Activated CD4-positive, CD25-positive, alpha-beta regulatory T cell treated with anti-CD3 and anti-CD28 coated beads, Interleukin-2, amount 50 U/mL, for 16 hours (primary cell): ENCODE data around the gene HOXB7.

Experiments used
- DNase-seq: peaks from one replicate; pipeline ENCODE4 v3.0.0-alpha.2; 2020; ENCODE audit warnings: low read depth, low spot score

HOXB7 gene

DNA sequence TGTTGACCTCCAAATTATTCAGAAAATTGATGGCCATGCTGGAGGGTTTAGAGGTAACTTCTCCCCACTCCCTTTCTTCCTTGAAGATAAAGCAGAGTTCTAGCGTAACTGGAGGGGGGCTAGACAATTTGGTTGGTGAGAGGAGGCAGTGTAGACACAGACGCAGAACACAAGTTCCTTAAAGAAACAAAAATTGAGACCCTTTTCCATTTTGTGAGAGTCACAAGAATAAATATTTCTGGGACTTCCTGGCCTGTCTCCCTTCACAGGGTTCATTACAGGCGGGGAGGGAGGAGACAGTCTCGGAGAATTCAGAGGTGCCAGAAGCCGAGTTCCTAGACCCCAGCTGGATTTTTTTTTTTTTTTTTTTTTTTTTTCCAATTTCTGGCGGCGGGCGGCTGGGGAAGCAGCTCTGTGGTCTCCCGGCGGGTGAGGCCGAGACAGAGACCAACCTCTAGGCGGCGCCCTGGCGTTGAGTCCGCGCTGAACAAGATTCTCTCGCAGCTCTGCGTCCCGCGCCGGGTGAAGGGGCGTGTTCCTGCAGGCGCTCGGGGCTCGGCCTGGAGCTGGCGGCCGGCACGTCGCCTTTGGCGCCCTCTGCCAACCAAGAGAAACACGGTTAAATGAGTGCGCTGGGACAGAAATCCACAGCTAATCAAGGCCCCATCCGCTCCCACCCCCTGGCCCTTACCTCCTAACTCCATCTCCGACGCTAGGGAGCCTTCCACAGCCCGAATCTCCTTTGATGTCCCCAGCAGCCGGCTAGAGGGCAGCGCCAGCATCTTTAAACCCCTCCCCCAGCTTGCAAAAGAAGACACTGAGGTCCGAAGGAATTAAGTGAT, 25.6 kb upstream of the HOXB7 start:
- DNase-seq: peak; percentile 32

DNA sequence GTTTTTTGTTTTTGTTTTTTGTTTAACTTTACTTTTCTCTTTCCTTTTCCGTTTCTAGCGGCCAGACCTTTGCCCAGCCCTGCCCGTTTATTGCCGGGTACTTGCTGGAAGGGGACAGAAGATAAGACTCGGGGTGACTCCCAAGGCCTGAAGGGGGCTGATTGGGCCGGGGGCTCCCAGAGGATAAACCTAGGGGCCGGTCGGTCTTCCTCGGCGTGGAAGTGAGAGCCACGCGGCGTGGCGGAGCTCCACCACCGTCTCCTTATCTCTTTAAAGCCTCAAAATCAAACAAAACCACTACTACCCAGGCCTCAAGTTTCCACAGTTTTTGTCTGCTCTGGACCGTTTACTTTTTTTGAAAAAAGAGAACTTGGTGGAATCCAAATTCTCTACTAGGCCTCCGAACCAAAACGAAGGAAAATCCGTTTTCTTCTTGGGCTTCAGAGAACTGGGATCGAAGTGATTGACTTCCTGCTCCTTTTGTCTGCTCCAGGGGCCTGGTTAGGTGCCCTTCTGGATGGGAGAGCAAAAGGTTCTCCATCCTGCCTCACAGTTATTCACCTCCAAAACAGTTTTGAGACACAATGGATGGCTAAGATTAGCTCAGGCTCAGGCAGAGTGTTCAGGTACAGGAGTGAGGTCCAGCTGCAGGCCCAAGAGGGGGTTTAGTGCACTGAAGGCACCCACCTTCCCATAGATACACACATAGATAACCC, 23.8 kb upstream of the HOXB7 start:
- DNase-seq: no peak

DNA sequence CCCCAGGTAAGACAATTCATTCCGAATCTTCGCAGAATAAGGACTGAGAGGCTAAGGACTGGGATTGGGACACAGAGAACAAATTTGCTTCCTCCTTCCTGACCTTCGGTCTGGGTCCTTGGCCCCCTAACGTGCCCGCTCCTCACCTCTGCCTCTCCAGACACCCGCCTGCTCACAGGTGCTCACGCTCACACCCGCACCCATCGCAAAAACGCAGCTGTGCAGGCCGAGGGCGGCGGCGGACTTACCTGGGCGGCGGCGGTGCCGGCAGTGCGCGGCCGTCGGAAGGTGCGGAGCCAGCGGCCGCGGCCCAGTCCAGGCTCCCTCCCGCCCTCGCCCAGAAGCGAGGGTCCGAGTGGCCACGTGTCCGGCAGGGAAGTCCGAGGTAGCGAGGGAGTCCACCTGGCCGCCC, 22.5 kb upstream of the HOXB7 start:
- DNase-seq: no peak

DNA sequence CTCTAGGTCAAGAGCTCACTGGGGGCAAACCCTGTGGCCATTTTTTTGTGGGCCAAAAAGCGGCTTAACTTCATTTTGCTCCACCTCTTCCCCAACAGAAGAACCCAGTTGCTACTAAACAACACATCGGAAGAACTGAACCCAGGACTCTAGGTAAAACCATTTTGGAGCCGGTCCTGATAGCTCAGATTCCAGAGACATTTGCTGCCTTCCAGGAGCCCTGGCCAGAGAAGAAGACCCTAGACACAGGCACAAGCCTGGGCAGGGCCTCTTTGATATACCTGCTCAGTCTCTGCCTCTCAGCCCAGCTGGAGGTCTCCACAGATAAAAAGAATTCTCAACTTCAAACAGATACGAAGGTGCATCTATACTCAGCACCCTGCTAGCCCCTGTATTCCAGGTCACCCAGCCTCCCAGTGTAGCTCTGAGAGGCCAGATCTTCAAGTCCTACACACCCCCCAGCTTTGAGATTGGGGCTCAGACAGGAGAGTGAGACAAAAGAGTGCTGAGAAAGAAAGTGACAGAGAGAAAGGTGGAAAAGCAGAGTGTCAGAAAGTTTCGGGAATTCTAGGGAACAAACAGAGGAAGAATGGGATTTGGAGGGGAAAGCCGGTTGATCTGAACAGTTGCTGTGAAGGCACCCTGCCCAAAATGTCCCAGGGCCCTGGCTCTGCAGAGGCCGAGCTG, 21.9 kb upstream of the HOXB7 start:
- DNase-seq: no peak

DNA sequence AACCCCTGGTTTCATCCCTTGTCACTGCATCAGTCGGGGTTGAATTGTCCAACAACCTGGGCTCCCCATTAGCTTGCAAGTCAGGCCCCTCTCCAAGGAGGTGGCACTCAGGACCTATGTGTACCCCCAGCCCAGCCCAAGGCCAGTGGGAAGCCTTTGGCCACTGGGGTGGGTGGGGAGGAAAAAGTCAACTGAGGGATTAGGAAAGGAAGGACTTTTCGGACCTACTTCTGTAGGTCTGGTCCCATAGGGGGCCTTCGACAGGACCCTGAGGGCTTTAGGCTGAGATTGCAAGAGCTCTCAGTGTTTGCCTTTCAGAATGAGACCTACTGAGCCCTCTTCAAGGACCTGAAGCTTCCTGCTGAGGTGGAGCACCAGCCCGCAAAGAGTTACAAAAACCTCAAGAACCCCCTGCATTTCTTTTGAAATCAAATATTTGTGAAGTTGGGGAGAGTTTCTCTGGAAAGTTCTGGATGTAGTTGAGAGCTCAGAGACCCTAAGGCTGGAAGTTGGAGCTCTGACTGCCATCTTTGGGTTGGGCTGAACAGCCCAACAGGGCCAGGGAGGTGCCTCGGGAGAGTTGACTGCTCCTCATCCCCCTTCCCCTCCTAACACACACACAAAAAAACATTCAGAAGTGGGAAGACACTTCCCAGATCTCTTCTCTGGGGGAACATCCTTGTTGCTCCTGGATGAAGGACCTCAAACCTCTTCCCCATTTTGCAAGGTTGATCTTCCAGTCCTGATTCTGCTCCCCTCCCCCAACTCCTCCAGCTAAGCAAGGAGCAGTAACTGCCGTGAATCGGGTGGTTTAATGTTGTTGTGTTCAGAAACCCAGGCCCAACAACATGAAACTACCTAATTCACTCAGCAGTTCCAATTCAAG, 21.1 kb upstream of the HOXB7 start:
- DNase-seq: no peak

DNA sequence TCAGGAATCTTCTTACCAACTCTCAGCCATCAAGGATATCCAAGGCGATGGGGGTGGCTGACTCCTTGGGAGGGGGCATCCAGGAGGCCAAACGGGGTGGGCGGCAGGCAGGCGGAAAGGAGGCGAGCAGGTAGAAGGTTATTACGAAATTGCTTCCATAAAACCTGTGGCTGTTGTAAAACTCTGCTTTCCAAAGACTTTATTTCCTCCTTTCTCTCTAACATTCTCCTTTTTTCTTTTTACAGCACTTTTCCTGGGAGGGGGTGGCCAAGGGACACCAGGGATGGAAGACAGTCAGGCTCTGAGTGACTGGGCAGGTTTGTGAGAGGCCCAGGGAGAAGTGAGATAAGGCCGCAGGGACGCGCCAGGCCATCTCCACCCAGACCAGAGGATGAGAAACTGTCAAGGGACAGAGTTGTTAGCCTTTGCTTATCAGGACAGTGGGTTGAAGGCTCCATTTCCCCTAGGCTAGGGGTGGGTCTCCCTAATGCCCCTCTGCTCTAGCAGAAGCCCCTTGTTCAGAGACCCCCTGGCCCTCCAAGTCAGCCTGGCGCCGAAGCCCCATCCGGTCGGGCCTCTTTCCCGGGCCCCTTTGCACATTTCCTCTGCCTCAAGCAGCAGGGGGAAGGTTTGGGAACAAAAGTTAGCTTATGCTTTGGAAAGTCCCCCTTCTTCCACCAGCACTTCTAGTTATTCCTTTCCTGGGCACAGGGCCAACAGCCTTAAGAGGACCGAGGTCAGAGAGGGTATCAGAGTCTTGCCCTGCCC, 20.3 kb upstream of the HOXB7 start:
- no peak for DNase-seq

DNA sequence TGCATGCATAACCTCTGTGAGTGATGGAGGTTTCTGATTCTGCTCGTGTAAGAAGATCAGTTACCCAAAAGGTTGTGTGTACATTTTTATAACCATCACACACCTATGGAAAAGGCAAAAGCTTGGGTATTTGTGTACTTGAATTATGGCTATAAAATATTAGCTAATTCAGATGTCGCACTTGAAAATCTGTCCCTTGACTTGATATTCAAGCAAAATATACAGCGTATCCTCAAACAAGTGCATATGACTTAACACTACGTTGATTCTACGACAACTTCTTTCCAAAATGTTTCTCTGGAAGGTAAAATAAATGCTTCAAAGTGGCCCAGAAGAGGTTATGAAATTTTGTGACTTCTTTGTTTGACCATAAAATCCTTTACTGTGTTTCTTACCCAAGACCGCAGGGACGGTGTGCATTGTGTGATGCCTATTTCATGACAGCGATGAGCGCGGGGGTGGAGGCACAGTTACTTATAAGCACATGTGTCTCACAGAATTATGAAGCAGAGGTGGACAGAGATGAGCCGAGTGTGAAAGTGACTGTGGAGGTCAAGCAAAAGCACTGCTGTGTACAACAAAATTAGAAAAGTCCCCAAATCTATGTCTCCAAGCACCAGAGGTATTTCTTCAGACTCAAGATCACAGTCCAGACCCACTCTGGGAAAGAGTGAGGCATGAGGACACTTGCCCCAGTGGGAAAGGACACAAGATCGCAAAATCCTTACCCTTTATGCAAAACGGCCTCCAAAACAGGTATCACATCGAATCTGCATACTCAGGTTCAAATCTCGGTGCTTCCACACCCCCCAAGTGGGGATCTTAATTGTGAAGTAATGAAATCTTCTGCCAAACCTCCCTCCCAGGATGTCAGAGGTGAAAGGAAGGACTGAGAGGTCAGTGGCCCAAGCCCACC, 19.4 kb upstream of the HOXB7 start:
- DNase-seq: no peak

DNA sequence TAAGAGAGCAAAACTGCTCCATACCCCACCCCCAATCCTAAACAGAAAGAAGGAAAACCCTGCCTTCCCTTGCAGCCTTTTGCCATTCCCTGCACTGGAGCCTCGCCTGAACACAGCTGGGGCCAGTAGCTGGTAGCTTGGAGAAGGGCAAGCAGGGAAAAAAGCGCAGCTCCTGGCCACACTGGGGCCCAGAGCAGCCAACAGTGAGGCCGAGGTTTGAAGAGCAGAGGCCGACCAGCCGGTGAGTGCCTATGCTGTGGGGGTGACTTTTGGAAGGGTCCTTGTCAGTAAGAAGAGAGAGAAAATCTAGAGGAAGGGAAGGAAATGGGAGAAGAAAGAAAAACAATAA, 18.6 kb upstream of the HOXB7 start:
- DNase-seq: no peak

DNA sequence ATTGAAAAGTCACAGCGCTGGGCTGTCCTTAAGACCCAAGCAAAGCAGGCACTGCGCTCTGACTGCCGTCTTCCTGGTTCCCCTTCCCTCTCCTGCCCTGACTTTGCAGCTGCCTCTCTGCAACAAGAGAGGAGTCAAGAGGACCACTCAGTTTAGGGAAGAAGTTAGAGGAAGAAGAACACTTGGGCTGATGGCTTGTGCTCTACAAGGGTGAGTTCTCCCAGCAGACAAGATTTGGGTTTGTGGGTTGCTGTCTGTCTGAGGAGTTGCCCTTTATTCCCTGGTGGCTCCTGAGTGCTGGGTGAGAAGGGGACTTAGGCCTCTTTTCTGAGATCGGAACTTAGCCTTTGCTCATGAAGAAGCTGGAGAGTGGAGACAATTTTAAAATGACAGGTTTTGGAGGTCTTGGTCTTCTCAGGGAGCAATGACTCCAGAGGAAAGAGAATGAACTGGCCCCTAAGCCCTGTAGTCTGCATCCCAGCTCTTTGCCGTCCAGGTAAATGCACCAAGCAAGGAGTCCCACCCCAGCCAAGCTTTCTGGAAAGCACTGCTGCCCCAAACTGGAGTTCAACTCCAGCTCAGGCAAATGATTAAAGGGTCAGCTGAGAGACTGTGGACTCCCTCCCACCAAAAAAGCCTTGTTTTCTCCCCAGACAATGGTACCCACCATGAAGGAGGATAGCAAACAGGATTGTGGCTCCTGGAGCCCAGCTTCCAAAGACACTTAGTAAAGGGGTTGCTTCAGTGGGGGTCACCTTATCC, 18.0 kb upstream of the HOXB7 start:
- no peak for DNase-seq

DNA sequence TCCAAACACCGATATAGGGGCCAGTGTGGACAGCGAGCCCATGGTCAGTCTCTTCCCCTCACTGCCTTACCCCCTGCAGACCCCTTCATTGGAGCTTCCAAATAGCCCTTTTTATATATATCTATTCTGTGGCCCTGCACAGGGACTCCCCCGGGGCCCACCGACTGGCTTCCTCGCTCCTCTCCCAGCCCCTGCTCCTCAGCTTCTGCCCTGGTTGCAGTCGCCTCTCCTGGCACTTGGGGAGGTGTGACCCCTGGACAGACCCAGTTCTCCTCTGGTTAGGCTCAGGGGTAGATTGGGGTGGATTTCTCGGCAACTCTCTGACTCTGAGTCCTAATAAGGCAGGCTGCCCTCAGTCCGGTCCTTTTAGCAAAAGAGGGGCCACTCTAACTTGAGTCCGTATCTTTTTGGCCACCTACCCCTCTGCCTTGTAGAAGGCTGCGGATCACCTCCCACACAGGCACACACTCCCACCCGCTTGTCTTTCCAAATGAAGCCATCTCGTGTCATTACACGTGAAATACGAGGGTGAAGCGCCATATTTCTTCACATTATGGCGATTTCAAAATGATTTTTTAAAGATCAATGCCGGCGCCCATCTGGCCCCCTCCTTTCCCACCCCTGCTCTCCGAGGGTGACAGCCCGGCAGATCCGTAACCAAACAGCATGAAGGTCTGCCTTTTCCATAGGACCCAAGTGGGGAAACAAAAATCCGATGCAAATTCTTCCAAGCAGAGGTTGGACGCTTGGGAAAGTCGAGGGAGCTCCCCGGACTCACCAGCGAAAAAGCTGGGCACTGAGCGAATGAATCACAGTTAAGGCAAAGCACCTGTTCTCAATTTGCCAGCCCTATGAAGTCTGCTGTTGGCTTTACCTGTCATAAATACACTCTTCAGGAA, 17.1 kb upstream of the HOXB7 start:
- no peak for DNase-seq

DNA sequence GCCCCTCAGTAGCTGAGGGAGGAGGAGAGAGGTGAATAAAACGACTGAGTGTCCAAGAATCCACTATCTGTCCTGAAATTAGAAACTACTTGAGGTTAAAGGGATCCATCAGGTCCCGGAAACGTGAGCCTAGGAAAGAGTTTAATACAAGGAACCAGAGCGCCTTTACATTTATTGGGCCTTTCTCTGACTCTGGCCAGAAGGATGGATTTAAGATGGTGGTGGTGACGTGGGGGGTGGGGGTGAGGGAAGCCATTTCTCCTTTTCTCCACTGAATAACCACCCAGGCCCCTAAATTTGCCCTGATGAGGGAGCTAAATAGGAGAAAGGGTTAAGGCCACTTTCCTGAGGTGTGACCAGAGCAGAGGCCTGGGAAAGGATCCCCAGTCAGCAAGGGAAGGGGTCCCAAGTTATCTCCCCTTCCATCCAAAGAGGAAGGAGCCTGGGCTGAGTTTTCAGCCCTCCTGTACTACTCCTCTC, 16.3 kb upstream of the HOXB7 start:
- DNase-seq: no peak

DNA sequence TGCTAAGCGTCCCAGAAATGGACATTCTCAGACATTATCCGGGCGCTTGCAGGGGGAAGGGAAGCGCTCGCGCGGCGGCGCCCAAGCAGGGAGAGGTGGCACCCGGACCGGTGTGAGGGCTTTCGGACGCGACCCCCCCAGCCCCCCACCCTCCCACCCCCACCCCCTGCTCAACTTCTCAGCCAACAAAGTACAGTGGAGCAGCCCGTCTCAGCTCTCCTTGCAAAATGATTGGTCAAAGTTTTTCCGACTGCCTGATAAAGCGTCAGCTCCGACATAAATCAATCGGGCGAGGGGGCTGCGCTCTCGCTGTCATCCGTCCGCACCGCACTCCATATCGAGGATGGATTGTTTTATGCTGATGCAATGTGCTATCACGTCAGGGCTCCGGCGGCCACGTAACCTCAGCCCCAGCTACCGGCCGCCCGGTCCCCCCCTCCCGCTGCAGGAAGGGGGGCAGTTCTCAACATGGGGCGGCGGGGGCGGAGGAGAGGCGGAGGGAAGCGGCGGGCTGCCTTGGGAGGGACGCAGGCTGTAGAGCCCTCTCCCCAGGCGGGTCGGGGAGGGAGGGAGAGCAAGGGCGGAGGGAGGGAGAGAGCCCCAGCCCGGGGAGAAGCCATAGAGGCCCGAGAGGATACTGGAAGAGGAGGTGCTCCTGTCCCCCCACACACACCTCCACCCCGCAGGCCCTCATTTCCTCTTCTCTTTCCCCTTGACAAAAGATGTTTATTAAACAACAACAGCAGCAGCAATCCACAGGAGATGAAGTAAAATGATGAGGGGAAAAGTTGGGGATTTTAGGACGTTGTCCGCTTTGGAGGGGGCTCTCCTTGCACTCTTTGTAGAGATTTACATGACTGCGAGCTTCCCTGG, 15.7 kb upstream of the HOXB7 start, which contains the start of gene HOXB9:
HOXB9 (minus strand) TSS at position 114 of the 873 bp plus-strand sequence; CDS start at position 25, 89 bp downstream.
- no peak for DNase-seq

DNA sequence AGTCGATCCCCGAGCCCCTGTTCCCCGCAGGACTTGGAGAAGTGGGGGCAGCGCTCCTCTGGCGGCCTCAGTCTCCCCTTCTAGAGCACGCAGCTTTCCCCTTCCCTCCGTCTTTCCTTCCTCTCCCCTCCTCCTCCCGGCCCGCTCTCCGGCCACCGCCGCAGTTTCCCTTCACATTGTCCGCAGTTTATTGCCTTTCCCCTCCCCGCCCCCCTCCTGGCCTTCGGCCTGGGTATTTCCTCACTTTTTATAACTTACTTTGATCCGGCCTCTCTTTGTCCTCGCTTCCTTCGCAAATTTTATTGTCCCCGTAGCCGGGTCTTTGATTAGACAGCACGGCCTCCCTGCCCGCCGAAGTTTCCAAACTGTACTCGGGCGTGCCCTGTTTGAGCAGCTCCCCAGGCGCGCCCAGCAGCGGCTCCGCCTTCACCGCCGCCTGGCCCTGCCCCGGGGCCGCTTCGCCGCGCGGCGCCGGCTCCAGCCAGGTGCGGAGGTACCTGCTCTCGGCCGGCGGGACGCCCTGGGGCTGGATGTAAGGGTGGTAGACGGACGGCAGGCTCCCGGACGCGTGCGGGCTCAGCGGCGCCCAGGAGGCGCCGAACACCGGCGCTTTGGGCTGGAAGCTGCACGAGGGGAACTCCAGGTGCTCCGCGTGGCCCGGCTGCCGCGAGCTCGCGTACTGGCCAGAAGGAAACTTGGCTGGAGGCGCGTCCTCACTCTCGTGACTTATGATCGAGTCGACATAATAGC, 14.9 kb upstream of the HOXB7 start:
- no peak for DNase-seq

DNA sequence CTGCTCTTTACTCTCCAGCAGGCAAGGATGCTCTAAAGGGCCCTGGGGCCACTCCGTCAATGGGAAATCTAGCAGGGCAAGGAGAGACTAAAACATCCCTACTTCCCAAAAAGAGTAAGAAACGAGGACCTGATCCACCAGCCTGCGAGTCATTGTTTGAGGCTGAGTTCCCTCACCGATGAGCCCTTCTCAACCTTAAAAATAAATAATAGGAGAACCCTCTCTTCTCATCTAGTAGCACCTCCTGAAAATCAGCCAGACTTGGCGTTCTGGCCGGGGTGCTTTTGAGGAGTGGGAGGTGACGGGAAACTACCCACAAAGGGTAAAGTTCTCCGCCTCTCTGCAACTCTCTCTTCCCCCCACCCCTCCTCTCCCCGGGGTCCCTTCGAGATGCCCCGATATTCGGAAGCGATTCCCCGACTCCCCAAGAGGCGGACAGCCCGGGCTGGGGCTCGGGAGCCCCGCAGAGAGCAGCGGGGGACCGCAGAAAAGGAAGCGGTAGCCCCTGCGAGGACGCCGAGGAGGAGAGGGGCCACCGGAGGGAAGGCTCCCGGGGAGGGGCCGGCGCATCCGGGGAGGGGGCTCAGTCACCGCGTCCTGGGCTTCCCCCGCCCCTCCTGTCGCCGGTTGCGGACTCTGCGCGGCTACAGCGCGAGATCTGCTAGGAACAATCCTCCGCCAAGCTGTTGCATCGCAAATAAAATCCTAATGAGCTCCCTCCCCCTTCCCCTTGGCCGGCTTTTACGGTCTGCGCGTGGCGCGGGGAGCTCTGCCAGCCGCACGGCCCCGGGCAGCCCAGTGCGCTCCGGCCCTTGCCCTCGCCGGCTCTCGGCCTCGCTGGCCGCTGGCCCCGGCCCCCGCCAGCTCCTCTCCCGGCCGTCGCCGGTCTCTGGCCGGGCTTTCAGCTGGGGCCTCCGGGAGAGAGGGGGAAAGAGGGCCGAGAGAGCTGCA, 14.0 kb upstream of the HOXB7 start:
- no peak for DNase-seq

DNA sequence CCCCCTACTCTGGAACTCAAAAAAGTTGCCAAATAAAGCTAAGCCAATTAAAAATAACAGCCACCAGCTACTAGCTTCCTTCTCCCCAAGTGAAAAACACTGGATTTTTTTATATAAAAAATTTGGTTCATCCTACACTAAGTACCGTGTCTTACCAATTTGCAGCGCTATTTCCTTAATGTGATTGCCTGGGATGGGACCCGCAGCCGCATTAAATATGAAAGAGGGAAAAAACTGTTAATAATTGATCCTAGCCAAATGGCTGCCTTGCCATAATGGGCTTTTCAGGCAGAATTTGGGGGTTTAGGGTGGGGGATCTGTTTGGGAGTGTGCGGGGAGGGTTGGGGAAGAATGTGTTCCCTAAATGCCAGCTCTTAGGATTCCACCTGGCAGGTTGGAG, 13.3 kb upstream of the HOXB7 start:
- no peak for DNase-seq
